SK-N-SH treated with all-trans-retinoic acid at 6 μM for 48 hours (cell line): ENCODE measurements around the gene DPP10.

Source experiments
- ATAC-seq: fragments of 200-7000 bp; cut with Tn5 transposase; 3 replicates; pipeline ENCODE4 v1.9.1; 2020; ENCODE audit warnings: mild to moderate bottlenecking, moderate library complexity
- ARNTL ChIP-seq: fragments of 450-650 bp; formaldehyde crosslinking; IDR thresholded peaks from 2 replicates; pipeline ENCODE4 v1.5.0; 2020; ENCODE audit warnings: low read depth, mild to moderate bottlenecking, moderate library complexity, borderline replicate concordance
- BACH2 ChIP-seq: fragments of 250-450 bp; sonication (Bioruptor Pico); IDR thresholded peaks from 2 replicates; pipeline ENCODE4 v1.9.0; 2021; ENCODE audit warnings: mild to moderate bottlenecking, borderline replicate concordance
- CREB5 ChIP-seq: fragments of 250-450 bp; sonication (Bioruptor Pico); IDR thresholded peaks from 2 replicates; pipeline ENCODE4 v1.5.1; 2020; ENCODE audit warnings: low read depth, mild to moderate bottlenecking, moderate library complexity
- CSDC2 ChIP-seq: fragments of 250-450 bp; sonication (Bioruptor Pico); IDR thresholded peaks from 2 replicates; pipeline ENCODE4 v1.5.0; 2020; ENCODE audit warnings: mild to moderate bottlenecking, moderate library complexity
- CSRNP3 ChIP-seq: fragments of 250-450 bp; sonication (Bioruptor Pico); IDR thresholded peaks from 2 replicates; pipeline ENCODE4 v1.5.1; 2021; ENCODE audit warnings: mild to moderate bottlenecking, moderate library complexity
- ESRRG ChIP-seq: fragments of 250-450 bp; sonication (Bioruptor Pico); IDR thresholded peaks from 2 replicates; pipeline ENCODE4 v1.6.1; 2021; ENCODE audit warnings: mild to moderate bottlenecking
- GLIS3 ChIP-seq: fragments of 250-450 bp; sonication (Bioruptor Pico); IDR thresholded peaks from 2 replicates; pipeline ENCODE4 v1.5.0; 2020; ENCODE audit warnings: mild to moderate bottlenecking, moderate library complexity
- ISL1 ChIP-seq: fragments of 250-450 bp; sonication (Bioruptor Pico); IDR thresholded peaks from 2 replicates; pipeline ENCODE4 v2.1.2; 2022; ENCODE audit warnings: mild to moderate bottlenecking, moderate library complexity
- OSR1 ChIP-seq: fragments of 250-450 bp; sonication (Bioruptor Pico); IDR thresholded peaks from 2 replicates; pipeline ENCODE4 v1.8.0; 2022; ENCODE audit warnings: moderate library complexity, mild to moderate bottlenecking, inconsistent platforms
- PATZ1 ChIP-seq: fragments of 250-450 bp; sonication (Bioruptor Pico); IDR thresholded peaks from 2 replicates; pipeline ENCODE4 v1.8.0; 2020; ENCODE audit warnings: mild to moderate bottlenecking, moderate library complexity, borderline replicate concordance
- POU6F1 ChIP-seq: fragments of 250-450 bp; sonication (Bioruptor Pico); IDR thresholded peaks from 2 replicates; pipeline ENCODE4 v1.8.0; 2021; ENCODE audit warnings: low read depth, mild to moderate bottlenecking, moderate library complexity, borderline replicate concordance
- PPARA ChIP-seq: fragments of 250-450 bp; sonication (Bioruptor Pico); IDR thresholded peaks from 2 replicates; pipeline ENCODE4 v1.5.0; 2020; ENCODE audit warnings: mild to moderate bottlenecking, borderline replicate concordance
- RARB ChIP-seq: fragments of 250-450 bp; sonication (Bioruptor Pico); IDR thresholded peaks from 2 replicates; pipeline ENCODE4 v1.8.0; 2021; ENCODE audit warnings: mild to moderate bottlenecking, moderate library complexity
- SNAI2 ChIP-seq: fragments of 250-450 bp; sonication (Bioruptor Pico); IDR thresholded peaks from 2 replicates; pipeline ENCODE4 v1.5.0; 2020; ENCODE audit warnings: mild to moderate bottlenecking, moderate library complexity
- TCF4 ChIP-seq: fragments of 250-450 bp; sonication (Bioruptor Pico); IDR thresholded peaks from 2 replicates; pipeline ENCODE4 v1.8.0; 2021; ENCODE audit warnings: mild to moderate bottlenecking, moderate library complexity, borderline replicate concordance
- TOX ChIP-seq: fragments of 250-450 bp; sonication (Bioruptor Pico); IDR thresholded peaks from 2 replicates; pipeline ENCODE4 v1.8.0; 2021; ENCODE audit warnings: mild to moderate bottlenecking, moderate library complexity, borderline replicate concordance
- TSHZ2 ChIP-seq: fragments of 250-450 bp; sonication (Bioruptor Pico); IDR thresholded peaks from 2 replicates; pipeline ENCODE4 v1.5.0; 2020; ENCODE audit warnings: mild to moderate bottlenecking, moderate library complexity
- ZC3H10 ChIP-seq: fragments of 250-450 bp; sonication (Bioruptor Pico); IDR thresholded peaks from 2 replicates; pipeline ENCODE4 v1.5.1; 2021; ENCODE audit warnings: mild to moderate bottlenecking, moderate library complexity
- ZFP3 ChIP-seq: fragments of 250-450 bp; sonication (Bioruptor Pico); IDR thresholded peaks from 2 replicates; pipeline ENCODE4 v1.5.0; 2020; ENCODE audit warnings: mild to moderate bottlenecking, moderate library complexity
- ZFP30 ChIP-seq: fragments of 450-650 bp; formaldehyde crosslinking; IDR thresholded peaks from 2 replicates; pipeline ENCODE4 v1.5.0; 2022; ENCODE audit warnings: mild to moderate bottlenecking, moderate library complexity
- ZNF565 ChIP-seq: fragments of 450-650 bp; formaldehyde crosslinking; conservative IDR thresholded peaks from 2 replicates; pipeline ENCODE4 v1.5.0; 2020; ENCODE audit warnings: low read depth, mild to moderate bottlenecking, moderate library complexity
- ZNF70 ChIP-seq: fragments of 450-650 bp; formaldehyde crosslinking; IDR thresholded peaks from 2 replicates; pipeline ENCODE4 v1.5.0; 2020; ENCODE audit warnings: mild to moderate bottlenecking, moderate library complexity
- ZNF8 ChIP-seq: fragments of 450-650 bp; formaldehyde crosslinking; IDR thresholded peaks from 2 replicates; pipeline ENCODE4 v1.5.0; 2020; ENCODE audit warnings: mild to moderate bottlenecking, moderate library complexity

Gene DPP10

GRCh38 chr2:115071534-115071933, 629.1 kb downstream of the DPP10 start:
- ATAC-seq = no peak
- no peak for TF ChIP-seq GLIS3 (CRISPR knock-in tag)
- no peak for TF ChIP-seq ZFP30 (CRISPR knock-in tag)
- TF ChIP-seq ZNF70 (CRISPR knock-in tag) = no peak
- no peak for TF ChIP-seq ZNF8 (CRISPR knock-in tag)
- TF ChIP-seq TCF4 (CRISPR knock-in tag) = no peak
- TF ChIP-seq ARNTL = no peak
- TF ChIP-seq ZC3H10 (CRISPR knock-in tag) = no peak
- TF ChIP-seq BACH2 = no peak
- TF ChIP-seq TOX = no peak
- no peak for TF ChIP-seq PPARA (CRISPR knock-in tag)
- TF ChIP-seq SNAI2 (CRISPR knock-in tag) = no peak

- TF ChIP-seq OSR1 (CRISPR knock-in tag) (no peak), SNAI2 (CRISPR knock-in tag) (no peak), TOX (no peak), BACH2 (no peak), CSDC2 (CRISPR knock-in tag) (no peak), PPARA (CRISPR knock-in tag) (no peak), ZNF8 (CRISPR knock-in tag) (no peak), ESRRG (CRISPR knock-in tag) (no peak), TCF4 (CRISPR knock-in tag) (no peak), CREB5 (no peak), ZFP3 (CRISPR knock-in tag) (no peak), ZFP30 (CRISPR knock-in tag) (no peak), ZC3H10 (CRISPR knock-in tag) (no peak), PATZ1 (CRISPR knock-in tag) (no peak), ZNF565 (CRISPR knock-in tag) (no peak)
- ATAC-seq = no peak
Observed at GRCh38 chr2:115075800-115076199, 633.4 kb downstream of the DPP10 start.

- TF ChIP-seq ZC3H10 (CRISPR knock-in tag) = no peak
- TF ChIP-seq ESRRG (CRISPR knock-in tag) = no peak
- no peak for TF ChIP-seq POU6F1 (CRISPR knock-in tag)
- TF ChIP-seq SNAI2 (CRISPR knock-in tag) = no peak
- no peak for TF ChIP-seq GLIS3 (CRISPR knock-in tag)
- no peak for TF ChIP-seq TOX
- no peak for TF ChIP-seq ZFP3 (CRISPR knock-in tag)
- TF ChIP-seq OSR1 (CRISPR knock-in tag) = no peak
- TF ChIP-seq RARB (CRISPR knock-in tag) = no peak
- TF ChIP-seq CSRNP3 (CRISPR knock-in tag) = no peak
- no peak for TF ChIP-seq CREB5
- TF ChIP-seq ZFP30 (CRISPR knock-in tag) = no peak
- no peak for TF ChIP-seq BACH2
- TF ChIP-seq ZNF8 (CRISPR knock-in tag) = no peak
- no peak for TF ChIP-seq ZNF70 (CRISPR knock-in tag)
- TF ChIP-seq TSHZ2 = no peak
- no peak for TF ChIP-seq PATZ1 (CRISPR knock-in tag)
- no peak for TF ChIP-seq TCF4 (CRISPR knock-in tag)
- TF ChIP-seq ISL1 (CRISPR knock-in tag) = no peak
- no peak for ATAC-seq
Observed at GRCh38 chr2:115077626-115078025, 635.2 kb downstream of the DPP10 start.
